HL-60/S4 treated with phorbol 12-myristate 13-acetate at 8.2 ng/mL for 4 days and 3 days (cell line): ENCODE measurements around the gene RIMKLA.

Experiments used
- in situ Hi-C: fragments of 300-500 bp; cut with MboI; formaldehyde crosslinking; loops from 2 replicates; pipeline ENCODE4 v1.15.0; 2022; ENCODE audit warnings: low sequenced_read_pairs

The RIMKLA gene

GRCh38 chr1:42424201-42424600, 43.6 kb downstream of the RIMKLA start:
- in situ Hi-C loops: no loop called here

- in situ Hi-C loops: no loop called here
Observed at GRCh38 chr1:42427240-42427639, 46.6 kb downstream of the RIMKLA start.

GRCh38 chr1:42429603-42430002, 49.0 kb downstream of the RIMKLA start:
- in situ Hi-C loops: no loop called here

- in situ Hi-C loops: no loop called here
Observed at GRCh38 chr1:42430286-42431135, 49.9 kb downstream of the RIMKLA start.

GRCh38 chr1:42431514-42431913, 50.9 kb downstream of the RIMKLA start:
- in situ Hi-C loops: no loop called here

GRCh38 chr1:42432714-42433113, 52.1 kb downstream of the RIMKLA start:
- in situ Hi-C loops: no loop called here

GRCh38 chr1:42433369-42433768, 52.8 kb downstream of the RIMKLA start:
- in situ Hi-C loops: no loop called here

GRCh38 chr1:42434340-42434739, 53.7 kb downstream of the RIMKLA start:
- in situ Hi-C loops: no loop called here

- in situ Hi-C loops: no loop called here
Observed at GRCh38 chr1:42439940-42440339, 59.3 kb downstream of the RIMKLA start.

GRCh38 chr1:42442662-42443061, 62.1 kb downstream of the RIMKLA start:
- in situ Hi-C loops: no loop called here

- in situ Hi-C loops: no loop called here
Observed at GRCh38 chr1:42449256-42449655, 68.7 kb downstream of the RIMKLA start.

GRCh38 chr1:42450061-42450460, 69.5 kb downstream of the RIMKLA start:
- in situ Hi-C loops: no loop called here

- in situ Hi-C loops: no loop called here
Observed at GRCh38 chr1:42453386-42453785, 72.8 kb downstream of the RIMKLA start.

- in situ Hi-C loops: no loop called here
Observed at GRCh38 chr1:42454403-42454802, 73.8 kb downstream of the RIMKLA start.

- in situ Hi-C loops: no loop called here
Observed at GRCh38 chr1:42456010-42456753, 75.6 kb downstream of the RIMKLA start, which contains the start of the genes PPCS and ZMYND12. Gene PPCS (plus strand): TSS chr1:42456543. CDS start chr1:42456566, 23 bp downstream. Gene ZMYND12 (minus strand): TSS chr1:42456022. CDS start chr1:42455997, 25 bp downstream.

- in situ Hi-C loops: no loop called here
Observed at GRCh38 chr1:42456754-42457089, 76.1 kb downstream of the RIMKLA start.

GRCh38 chr1:42461196-42461595, 80.6 kb downstream of the RIMKLA start:
- in situ Hi-C loops: no loop called here

GRCh38 chr1:42462828-42463763, 82.5 kb downstream of the RIMKLA start, which contains the start of gene CCDC30:
Gene CCDC30 (plus strand): TSS chr1:42463286. CDS start chr1:42480552, 17,266 bp downstream.
- in situ Hi-C loops: no loop called here

GRCh38 chr1:42463921-42464320, 83.3 kb downstream of the RIMKLA start:
- in situ Hi-C loops: no loop called here

- in situ Hi-C loops: no loop called here
Observed at GRCh38 chr1:42466030-42466429, 85.4 kb downstream of the RIMKLA start.

GRCh38 chr1:42469727-42470126, 89.1 kb downstream of the RIMKLA start:
- in situ Hi-C loops: no loop called here
